Adrenal gland (tissue), 12 donors: Measurements from ENCODE around the gene TRMU. TPM values are rescaled to one million over a fixed set of nuclear protein-coding genes. Genes with fewer than 3 reads are reported as not detected.

Experiments
- DNase-seq, 7 donors: peaks; one replicate each; pipeline ENCODE4 v3.0.0-alpha.2; 2019 to 2020
- H3K27ac ChIP-seq, 5 donors: fragments of 200-600 bp; sonication (generic) in 4 of 5; 1 replicate in 3 of 5; 2 replicates in 2 of 5; pipeline versions ENCODE4 v1.5.1 to v1.8.0; 2016 to 2020; ENCODE audit warnings: mild to moderate bottlenecking in 1 of 5
- H3K27me3 ChIP-seq: fragments of 200-600 bp; 2 replicates; pipeline ENCODE4 v1.8.0; 2021
- H3K36me3 ChIP-seq, 2 donors: fragments of 200-600 bp; replicated peaks in 1 of 2; 1 replicate in 1 of 2; 2 replicates in 1 of 2; pipeline versions ENCODE4 v1.5.1 to v1.8.0; 2018 to 2022
- H3K4me1 ChIP-seq, 2 donors: fragments of 200-600 bp; replicated peaks in 1 of 2; 1 replicate in 1 of 2; 2 replicates in 1 of 2; pipeline versions ENCODE4 v1.5.1 to v1.8.0; 2018 to 2021
- H3K4me3 ChIP-seq, 4 donors: fragments of 200-600 bp; sonication (generic) in 3 of 4; one replicate each; pipeline ENCODE4 v1.5.1; 2016 to 2018
- H3K9me3 ChIP-seq, 3 donors: fragments of 200-600 bp; sonication (generic) in 1 of 3; replicated peaks in 1 of 3; 1 replicate in 2 of 3; 2 replicates in 1 of 3; pipeline versions ENCODE4 v1.5.1 to v1.8.0; 2016 to 2021
- CTCF ChIP-seq, 6 experiments: fragments of 450-650 bp in 4 of 6; fragments of 200-600 bp in 2 of 6; sonication (generic) in 1 of 6; IDR thresholded peaks; 1 replicate in 5 of 6; 2 replicates in 1 of 6; pipeline versions ENCODE4 v1.5.1 to v1.8.0; 2016 to 2021; ENCODE audit warnings: antibody characterized with exemption in 6 of 6, mild to moderate bottlenecking in 2 of 6, moderate library complexity in 1 of 6
- POLR2A ChIP-seq, 2 donors: fragments of 450-650 bp; IDR thresholded peaks; one replicate each; pipeline ENCODE4 v1.6.1; 2017; ENCODE audit warnings: antibody characterized with exemption in 2 of 2, mild to moderate bottlenecking in 2 of 2, moderate library complexity in 1 of 2
- WGBS, 4 donors: extraction: QIAGEN DNeasy Blood & Tissue Kit in 2 of 4; methylation state at CpG; one replicate each; pipeline versions ENCODE4 v1.1.5 to v1.1.7; 2013 to 2017; 5-methylcytosine and 5-hydroxymethylcytosine counted together
- intact Hi-C, 2 donors: fragments of 100-400 bp; cut with DNase I; formaldehyde crosslinking; loops; one replicate each; pipeline versions ENCODE4 v1.14.1 to v1.15.0; 2022 to 2023
- polyA plus RNA-seq, 3 donors: library from polyadenylated mRNA; stranded (reverse); fragments of 200-250 nt in 2 of 3; fragments of 350-450 nt in 1 of 3; fragmentation: Illumina TruSeq in 1 of 3; extraction: RNeasy Lipid Tissue Mini Kit (QIAGEN cat#74804) in 1 of 3; gene quantifications; one replicate each; pipeline ENCODE4 v1.2.3, GENCODE V29; 2013 to 2014
- total RNA-seq, 9 donors: library from RNA; depleted of rRNA in 4 of 9; stranded (reverse); fragments of >200 nt in 4 of 9; fragments of 120-200 nt in 1 of 9; fragmentation: NEBNext Ultra II Directional in 1 of 9; extraction: Animal tissue kit (Norgen Biotek cat#: 25700) in 1 of 9; gene quantifications; one replicate each; pipeline versions ENCODE4 v1.1.0 to v1.2.4, GENCODE V29; 2013 to 2023
- donor health status: healthy with polysubstance abuse.
- donor health status: Bipolar disorder and iron deficiency.
- donor health status: DM: yes; HTN: yes; CAD: no.
- donor health status: DM: no; HTN: no; CAD: no.
- donor health status: DM: no; HTN: no; CAD: no.
- donor health status: DM: yes; HTN: yes; CAD: no.

TRMU gene
- total and polyA plus RNA-seq, 12 donors, result 20.2 to 107 (median 36.5) TPM

GRCh38 chr22:46391486-46392136 lies 56.1 kb downstream of the TRMU start:
- H3K9me3 ChIP-seq, result no peaks in the 10 kb centered on the region
- no peaks in the 10 kb centered on the region for H3K36me3 ChIP-seq
- 86 to 89% (median 87%) methylated on average over 20 to 36 of the region's 36 CpGs for WGBS, 4 donors
- TF ChIP-seq POLR2A (IDR thresholded peaks at IDR 0.05) (no peak), CTCF (IDR thresholded peaks at IDR 0.05) (no peak)
- no peaks in the 10 kb centered on the region for H3K4me1 ChIP-seq
- no peak overlapping the region for H3K4me3 ChIP-seq
- H3K27ac ChIP-seq, result no peak overlapping the region
- no peaks in the 10 kb centered on the region for H3K27me3 ChIP-seq
- intact Hi-C loops, result no loop called here
- DNase-seq, result no peak

- Histone ChIP-seq H3K36me3 (no peaks in the 10 kb centered on the region), H3K27me3 (no peaks in the 10 kb centered on the region), H3K4me1 (no peaks in the 10 kb centered on the region), H3K27ac (no peak overlapping the region), H3K9me3 (no peaks in the 10 kb centered on the region), H3K4me3 (no peak overlapping the region)
- TF ChIP-seq POLR2A (IDR thresholded peaks at IDR 0.05) (no peak), CTCF (IDR thresholded peaks at IDR 0.05) (no peak)
- WGBS, 4 donors, result 76 to 86% (median 82%) methylated on average over 11 to 16 of the region's 16 CpGs
- intact Hi-C loops, result no loop called here
- DNase-seq, result no peak
Observed at GRCh38 chr22:46392137-46392844, 56.8 kb downstream of the TRMU start.

GRCh38 chr22:46393873-46394272 lies 58.4 kb downstream of the TRMU start:
- Histone ChIP-seq H3K4me3 (no peak overlapping the region), H3K9me3 (no peaks in the 10 kb centered on the region), H3K36me3 (no peaks in the 10 kb centered on the region), H3K27me3 (no peaks in the 10 kb centered on the region), H3K4me1 (no peaks in the 10 kb centered on the region), H3K27ac (no peak overlapping the region)
- intact Hi-C loops, result no loop called here
- WGBS, 4 donors, result 70 to 82% (median 77%) methylated on average over 14 of the region's 14 CpGs
- TF ChIP-seq CTCF (IDR thresholded peaks at IDR 0.05) (no peak), POLR2A (IDR thresholded peaks at IDR 0.05) (no peak)
- no peak for DNase-seq

- TF ChIP-seq POLR2A (IDR thresholded peaks at IDR 0.05), result no peak
- TF ChIP-seq CTCF (IDR thresholded peaks at IDR 0.05), result no peak
- Histone ChIP-seq H3K4me1 (no peaks in the 10 kb centered on the region), H3K27me3 (no peaks in the 10 kb centered on the region), H3K36me3 (no peaks in the 10 kb centered on the region), H3K9me3 (no peaks in the 10 kb centered on the region), H3K27ac (no peak overlapping the region), H3K4me3 (no peak overlapping the region)
- 89 to 100% (median 93%) methylated on average over 1 to 14 of the region's 14 CpGs for WGBS, 4 donors
- intact Hi-C loops, result no loop called here
- no peak for DNase-seq
Observed at GRCh38 chr22:46394622-46395021, 59.1 kb downstream of the TRMU start.
